Measurements from ENCODE around the gene POU2AF3. TPM values are rescaled to one million over a fixed set of nuclear protein-coding genes. Genes with fewer than 3 reads are reported as not detected.

POU2AF3 gene
- total RNA-seq, 6 experiments from 2014 or later = not detected

- TF ChIP-seq, protein P1, sequence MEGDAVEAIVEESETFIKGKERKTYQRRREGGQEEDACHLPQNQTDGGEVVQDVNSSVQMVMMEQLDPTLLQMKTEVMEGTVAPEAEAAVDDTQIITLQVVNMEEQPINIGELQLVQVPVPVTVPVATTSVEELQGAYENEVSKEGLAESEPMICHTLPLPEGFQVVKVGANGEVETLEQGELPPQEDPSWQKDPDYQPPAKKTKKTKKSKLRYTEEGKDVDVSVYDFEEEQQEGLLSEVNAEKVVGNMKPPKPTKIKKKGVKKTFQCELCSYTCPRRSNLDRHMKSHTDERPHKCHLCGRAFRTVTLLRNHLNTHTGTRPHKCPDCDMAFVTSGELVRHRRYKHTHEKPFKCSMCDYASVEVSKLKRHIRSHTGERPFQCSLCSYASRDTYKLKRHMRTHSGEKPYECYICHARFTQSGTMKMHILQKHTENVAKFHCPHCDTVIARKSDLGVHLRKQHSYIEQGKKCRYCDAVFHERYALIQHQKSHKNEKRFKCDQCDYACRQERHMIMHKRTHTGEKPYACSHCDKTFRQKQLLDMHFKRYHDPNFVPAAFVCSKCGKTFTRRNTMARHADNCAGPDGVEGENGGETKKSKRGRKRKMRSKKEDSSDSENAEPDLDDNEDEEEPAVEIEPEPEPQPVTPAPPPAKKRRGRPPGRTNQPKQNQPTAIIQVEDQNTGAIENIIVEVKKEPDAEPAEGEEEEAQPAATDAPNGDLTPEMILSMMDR (IDR thresholded peaks at IDR 0.05) = no peak
- H3K36me3 Mint-ChIP-seq (ENCODE audit: low read depth) = no peaks in the 10 kb centered on the region; the same call in 1 of the 2 replicates
- peaks cover 2% of the 10 kb centered on the region; the same call in 1 of the 2 replicates for H3K27me3 Mint-ChIP-seq (ENCODE audit: insufficient read depth)
- H3K27ac Mint-ChIP-seq = no peak overlapping the region
- no peak for DNase-seq
- H3K4me1 Mint-ChIP-seq (ENCODE audit: low read depth) = peaks cover 21% of the 10 kb centered on the region
- no peak overlapping the region for H3K4me3 Mint-ChIP-seq
- peaks cover 6% of the 10 kb centered on the region; the same call in 1 of the 2 replicates for H3K9me3 Mint-ChIP-seq
Observed at GRCh38 chr11:111339758-111340388, 41.5 kb downstream of the POU2AF3 start.

DNA sequence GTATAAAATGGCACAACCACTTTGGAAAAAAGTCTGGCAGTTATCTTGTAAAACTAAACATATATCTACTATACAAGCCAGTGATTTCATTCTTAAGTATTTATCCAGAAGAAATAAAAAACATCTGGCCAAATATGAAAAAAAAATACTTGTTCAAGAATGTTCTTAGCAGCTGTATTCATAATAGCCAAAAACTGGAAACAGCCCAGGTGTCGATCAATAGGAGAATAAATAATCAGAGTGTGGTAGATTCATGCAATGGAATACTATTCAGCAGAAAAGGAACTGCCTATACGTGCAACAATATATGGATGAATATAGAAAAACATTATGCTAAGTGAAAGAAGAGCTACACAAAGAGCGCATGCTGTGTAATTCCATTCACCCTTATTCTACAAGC is 44.0 kb downstream of the POU2AF3 start:
- Mint-ChIP-seq H3K36me3 (ENCODE audit: low read depth) (no peaks in the 10 kb centered on the region; the same call in 1 of the 2 replicates), H3K27ac (no peak overlapping the region), H3K9me3 (peaks cover 6% of the 10 kb centered on the region; the same call in 1 of the 2 replicates), H3K4me3 (no peak overlapping the region), H3K4me1 (ENCODE audit: low read depth) (peaks cover 12% of the 10 kb centered on the region), H3K27me3 (ENCODE audit: insufficient read depth) (0 out of 2 replicates have a peak, but pooled peaks cover 1% of the 10 kb centered on the region)
- TF ChIP-seq, protein P1 (IDR thresholded peaks at IDR 0.05) = no peak
- DNase-seq = no peak

DNA sequence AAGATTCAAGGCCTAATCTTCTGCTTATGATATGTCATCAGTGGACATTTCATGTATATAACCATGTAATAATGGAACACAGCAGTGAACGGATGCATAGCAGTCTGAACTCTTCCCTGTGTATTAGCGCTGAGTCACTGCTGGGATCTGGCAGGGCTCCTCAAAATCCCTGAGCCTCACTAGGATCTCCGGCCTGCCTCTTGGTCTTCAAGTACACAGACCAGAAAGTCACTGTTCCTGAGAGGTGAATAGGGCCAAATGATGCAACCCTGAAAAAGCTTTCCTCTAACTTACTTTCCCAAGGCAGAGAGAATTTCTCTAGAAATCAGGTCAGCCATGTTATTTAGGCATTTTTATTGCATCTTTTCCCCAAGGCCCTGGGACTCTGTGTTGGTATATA is 45.7 kb downstream of the POU2AF3 start:
- Mint-ChIP-seq H3K36me3 (ENCODE audit: low read depth) (no peaks in the 10 kb centered on the region; the same call in 1 of the 2 replicates), H3K27ac (peak overlapping the region; percentile 60), H3K4me3 (no peak overlapping the region), H3K9me3 (peaks cover 6% of the 10 kb centered on the region; the same call in 1 of the 2 replicates), H3K4me1 (ENCODE audit: low read depth) (peaks cover 13% of the 10 kb centered on the region), H3K27me3 (ENCODE audit: insufficient read depth) (0 out of 2 replicates have a peak, but pooled peaks cover 1% of the 10 kb centered on the region)
- DNase-seq = peak; percentile 15
- TF ChIP-seq, protein P1 (IDR thresholded peaks at IDR 0.05) = no peak

DNA sequence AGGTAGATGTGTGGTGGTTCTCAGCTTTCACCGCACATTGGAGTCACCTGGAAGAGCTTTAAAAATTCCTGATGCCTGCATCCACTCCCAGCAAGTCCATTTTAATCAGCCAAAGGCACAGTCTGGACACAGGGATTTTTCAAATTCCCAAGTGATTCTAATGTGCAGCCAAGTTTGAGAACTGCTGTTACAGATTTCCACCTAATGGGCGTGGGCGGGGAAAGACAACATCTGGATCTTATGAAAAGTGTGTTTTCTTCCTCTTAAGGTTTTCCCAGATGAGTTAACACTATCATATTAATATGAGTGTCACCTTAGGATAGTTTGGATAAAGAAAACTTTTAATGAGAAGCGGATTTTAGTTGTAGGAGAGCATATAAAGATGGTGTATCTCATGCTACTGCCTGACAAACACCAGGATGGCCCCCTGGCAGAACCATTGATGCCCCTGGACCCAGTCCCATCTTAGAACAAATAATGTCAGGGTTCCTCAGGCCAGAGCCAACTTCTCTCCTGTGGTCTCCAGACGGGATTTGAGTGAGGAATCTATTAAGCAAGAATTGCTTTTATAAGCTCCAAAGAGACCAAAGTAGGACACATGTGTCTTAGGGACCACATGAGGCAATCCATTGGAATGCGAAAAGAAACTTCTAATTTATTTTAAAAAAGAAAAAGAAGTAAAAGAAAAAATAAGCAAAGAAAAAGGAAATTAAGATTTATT is 48.8 kb downstream of the POU2AF3 start:
- Mint-ChIP-seq H3K4me1 (ENCODE audit: low read depth) (peaks cover 13% of the 10 kb centered on the region), H3K4me3 (no peak overlapping the region), H3K27me3 (ENCODE audit: insufficient read depth) (peaks cover 4% of the 10 kb centered on the region; the same call in 1 of the 2 replicates), H3K9me3 (no peaks in the 10 kb centered on the region), H3K27ac (no peak overlapping the region), H3K36me3 (ENCODE audit: low read depth) (no peaks in the 10 kb centered on the region)
- TF ChIP-seq, protein P1 (IDR thresholded peaks at IDR 0.05) = no peak
- no peak for DNase-seq

DNA sequence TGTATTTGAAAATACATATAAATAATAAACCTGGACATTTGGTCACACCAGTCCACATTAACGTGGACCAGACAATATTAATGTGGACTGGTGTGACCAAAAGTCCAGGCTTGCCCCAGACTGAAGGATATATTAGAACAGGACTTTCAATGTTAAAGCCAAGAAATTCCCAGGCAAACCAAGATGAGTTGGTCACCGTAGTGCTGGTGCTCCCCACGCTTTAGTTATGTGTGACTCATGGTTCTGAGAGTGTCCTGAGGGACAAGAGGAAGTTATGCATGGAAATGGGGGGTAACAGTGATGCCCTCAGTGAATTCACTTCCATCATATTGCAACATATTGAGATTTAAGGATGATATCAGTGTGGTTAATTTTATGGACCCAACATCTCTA is 49.4 kb downstream of the POU2AF3 start:
- Mint-ChIP-seq H3K36me3 (ENCODE audit: low read depth) (no peaks in the 10 kb centered on the region), H3K4me3 (no peak overlapping the region), H3K4me1 (ENCODE audit: low read depth) (peaks cover 13% of the 10 kb centered on the region), H3K9me3 (no peaks in the 10 kb centered on the region), H3K27ac (no peak overlapping the region), H3K27me3 (ENCODE audit: insufficient read depth) (peaks cover 9% of the 10 kb centered on the region)
- peak; percentile 25 for DNase-seq
- TF ChIP-seq, protein P1 (IDR thresholded peaks at IDR 0.05) = no peak

All from HFFc6 (cell line).